Astrocyte of the hippocampus (primary cell): ENCODE results near the gene CASS4.
"Not testable (repeated sequence)": the region's sequence is repeated elsewhere in the genome, so short reads cannot be mapped to it uniquely, and the experiment has no call there.

Source experiments
- DNase-seq: peaks from one replicate; pipeline ENCODE4 v3.0.0; 2011; ENCODE audit warnings: low read depth, low spot score

Gene CASS4

GRCh38 chr20:56392132-56392880 is 19.8 kb upstream of the CASS4 start, which contains the start of the genes AURKA and CSTF1:
TSS of gene AURKA (minus strand) at chr20:56392215. CDS start at chr20:56388197, 4,018 bp downstream.
TSS of gene CSTF1 (plus strand) at chr20:56392645. CDS start at chr20:56395553, 2,908 bp downstream.
- peak; percentile 100 for DNase-seq

DNA sequence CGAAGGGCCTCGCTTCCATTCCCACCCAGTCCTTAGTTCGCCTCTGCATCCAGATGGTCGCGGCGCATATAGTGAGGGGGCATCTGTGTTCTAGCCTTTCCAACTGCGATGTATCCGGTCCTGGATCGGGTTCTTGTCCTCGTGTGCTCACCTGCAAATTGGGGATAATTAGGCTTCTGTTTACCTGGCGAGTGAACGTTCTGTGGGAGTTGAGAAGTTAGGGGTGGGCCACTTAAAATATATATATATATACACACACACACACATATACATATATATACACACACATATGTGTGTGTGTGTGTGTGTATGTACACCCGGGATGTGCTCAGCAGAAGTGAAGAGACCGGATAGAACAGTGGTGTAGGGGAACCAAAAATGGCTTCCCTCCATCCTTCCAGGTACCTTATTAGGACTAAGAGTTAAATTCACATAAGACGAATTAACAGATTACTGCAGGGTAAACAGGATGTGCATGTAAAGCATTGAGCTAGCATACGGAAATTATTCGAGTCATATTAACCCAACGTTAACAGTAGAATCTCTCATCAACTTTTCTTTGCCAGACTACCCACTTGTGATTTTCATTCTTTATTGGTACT is 19.1 kb upstream of the CASS4 start:
- DNase-seq = no peak

- no peak for DNase-seq
Observed at GRCh38 chr20:56393653-56394052, 18.4 kb upstream of the CASS4 start.

GRCh38 chr20:56395166-56395565 is 16.9 kb upstream of the CASS4 start:
- DNase-seq = no peak

GRCh38 chr20:56400001-56400640 is 11.9 kb upstream of the CASS4 start:
- peak; percentile 84 for DNase-seq

DNA sequence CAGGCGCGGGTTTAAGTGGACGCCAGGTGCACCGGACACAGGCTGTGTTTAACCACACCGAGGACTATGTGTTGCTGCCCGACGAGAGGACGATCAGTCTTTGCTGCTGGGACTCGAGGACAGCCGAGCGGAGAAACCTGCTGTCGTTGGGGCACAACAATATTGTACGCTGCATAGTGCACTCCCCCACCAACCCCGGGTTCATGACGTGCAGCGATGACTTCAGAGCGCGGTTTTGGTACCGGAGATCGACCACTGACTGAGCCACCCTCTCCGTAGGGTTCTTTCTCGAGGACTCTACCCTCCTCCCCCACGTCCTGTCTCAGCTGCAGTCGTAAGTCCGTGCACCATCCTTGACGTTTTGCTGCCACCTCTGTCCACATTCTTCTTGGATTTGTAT is 8.6 kb upstream of the CASS4 start:
- no peak for DNase-seq

GRCh38 chr20:56405356-56405755 is 6.7 kb upstream of the CASS4 start:
- DNase-seq = not testable (repeated sequence)

DNA sequence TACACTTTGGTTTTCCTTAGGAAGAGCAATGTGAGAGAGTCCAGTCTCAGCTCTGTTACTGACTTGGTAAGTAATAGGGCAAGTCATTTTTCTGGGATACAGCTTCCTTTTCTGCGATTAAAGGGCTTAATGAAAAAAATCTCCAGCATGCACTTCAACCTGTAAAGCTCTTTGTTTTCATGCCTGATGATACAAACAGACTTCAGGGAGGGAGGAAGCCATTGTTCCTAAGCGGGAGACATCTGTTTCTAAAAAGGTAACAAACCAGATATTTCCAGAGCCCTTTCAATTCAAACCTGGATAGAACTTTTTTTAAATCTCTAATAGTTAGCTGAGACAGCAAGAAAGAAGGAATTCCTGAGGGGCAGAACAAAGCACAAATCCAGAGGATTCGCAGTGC is 5.2 kb upstream of the CASS4 start:
- DNase-seq = no peak

DNA sequence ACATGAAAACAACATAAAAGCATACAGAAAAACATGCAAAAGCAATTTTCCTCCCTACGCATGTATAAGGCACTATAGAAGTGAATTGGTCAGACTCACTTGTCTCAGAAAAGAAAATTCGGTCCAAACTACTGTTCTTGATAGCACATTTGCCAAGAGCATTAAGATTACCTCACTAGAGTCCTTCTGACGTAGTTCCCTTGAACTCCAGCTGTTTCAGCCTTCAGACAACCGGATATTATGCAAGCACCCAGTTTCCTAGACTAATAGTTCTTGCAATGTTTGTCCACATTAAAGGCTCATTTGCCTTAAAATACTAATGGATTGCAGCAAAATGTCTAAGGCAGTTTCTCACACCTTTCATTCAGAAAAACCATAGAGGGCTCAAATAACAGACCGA is 2.5 kb upstream of the CASS4 start:
- DNase-seq = no peak

DNA sequence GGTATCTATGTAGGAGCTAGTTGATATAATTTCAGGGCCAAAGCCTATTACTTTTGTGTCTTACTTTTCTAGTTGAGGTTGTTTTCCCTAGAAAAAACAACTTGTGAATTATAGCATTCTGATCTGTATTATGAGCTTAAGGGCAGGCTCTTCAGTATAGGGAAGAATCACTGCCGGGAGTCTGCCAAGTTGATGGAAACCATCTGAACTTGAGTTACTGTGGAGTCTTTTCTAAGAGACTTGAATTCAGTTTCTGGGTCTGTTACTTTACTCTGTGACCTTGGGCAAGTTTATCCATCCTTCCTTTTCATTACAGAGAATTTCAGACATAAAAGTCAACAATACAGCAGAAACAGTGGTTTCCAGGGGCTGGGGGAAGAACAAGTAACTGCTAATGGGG is 2.1 kb upstream of the CASS4 start:
- no peak for DNase-seq

DNA sequence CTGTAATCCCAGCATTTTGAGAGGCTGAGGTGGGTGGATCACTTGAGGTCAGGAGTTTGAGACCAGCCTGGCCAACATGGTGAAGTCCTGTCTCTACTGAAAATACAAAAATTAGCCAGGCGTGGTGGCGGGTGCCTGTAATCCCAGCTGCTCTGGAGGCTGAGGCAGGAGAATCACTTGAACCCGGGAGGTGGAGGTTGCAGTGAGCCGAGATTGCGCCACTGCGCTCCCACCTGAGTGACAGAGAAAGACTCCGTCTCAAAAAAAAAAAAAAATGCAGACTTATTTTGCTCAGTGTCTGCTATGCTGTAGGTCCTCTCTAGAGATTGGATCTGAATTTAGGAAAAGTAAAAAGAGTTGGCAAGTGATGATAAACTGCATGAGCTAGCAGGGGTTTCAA is 773 bp upstream of the CASS4 start:
- not testable (repeated sequence) for DNase-seq

DNA sequence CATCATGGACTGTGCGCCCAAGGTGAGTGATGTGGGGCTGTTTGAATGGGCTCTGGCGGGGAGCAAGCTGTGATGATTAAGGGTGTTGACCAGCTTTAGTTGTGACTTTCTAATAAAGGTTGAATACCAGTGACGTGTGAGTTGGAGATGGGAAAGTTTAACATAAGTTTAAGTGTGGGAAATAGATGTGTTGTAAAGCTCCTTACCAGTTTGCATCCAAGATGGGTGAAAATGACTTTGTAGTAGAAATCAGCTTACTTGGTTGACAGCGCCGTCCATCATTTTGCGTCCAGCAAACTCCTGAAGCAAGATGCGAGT is 372 bp downstream of the CASS4 start:
- DNase-seq = no peak

GRCh38 chr20:56412949-56413348 is 889 bp downstream of the CASS4 start:
- DNase-seq = no peak

- no peak for DNase-seq
Observed at GRCh38 chr20:56414842-56415765, 3.0 kb downstream of the CASS4 start.

- no peak for DNase-seq
Observed at GRCh38 chr20:56417402-56417801, 5.3 kb downstream of the CASS4 start.

DNA sequence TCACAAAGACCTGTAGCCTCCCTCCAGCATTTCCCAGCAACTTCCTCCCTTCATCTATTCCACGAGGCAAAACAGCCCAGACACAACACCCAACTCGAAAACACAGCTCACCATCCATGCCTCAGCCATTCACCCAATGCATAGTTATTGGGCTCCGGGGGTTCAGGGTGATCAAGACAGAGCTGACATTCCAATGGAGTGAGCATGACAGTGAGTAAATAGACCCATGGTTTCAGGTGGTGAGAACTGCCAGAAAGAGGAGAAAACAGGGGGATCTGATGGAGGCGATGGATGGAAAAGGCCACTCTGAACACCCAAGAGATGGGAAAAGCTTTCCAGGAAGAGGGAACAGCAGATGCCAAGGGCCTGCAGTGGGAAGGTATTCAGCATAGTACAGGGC is 5.9 kb downstream of the CASS4 start:
- no peak for DNase-seq

DNA sequence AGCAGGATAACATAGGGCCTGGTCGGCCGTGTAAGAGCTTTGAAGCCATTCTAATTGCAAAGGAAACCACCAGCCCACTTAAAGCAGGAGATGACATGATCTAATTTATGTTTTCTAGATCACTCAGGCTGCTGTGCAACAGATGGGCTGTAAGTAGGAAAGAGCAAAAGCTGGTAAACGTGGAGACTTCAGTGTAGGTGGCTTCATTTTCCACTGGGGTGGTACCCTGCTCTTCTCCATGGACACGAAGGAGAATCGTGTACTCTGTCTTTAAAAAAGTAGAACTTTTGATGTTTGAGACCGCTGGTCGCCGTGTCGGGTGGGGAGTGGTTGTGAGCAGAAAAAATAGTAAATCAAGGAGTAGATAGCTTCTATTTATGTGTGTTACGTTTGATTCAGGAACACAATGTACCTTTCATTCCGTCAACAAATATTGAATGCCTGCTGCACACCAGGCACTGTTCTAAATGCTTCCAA is 6.4 kb downstream of the CASS4 start:
- DNase-seq = no peak

DNA sequence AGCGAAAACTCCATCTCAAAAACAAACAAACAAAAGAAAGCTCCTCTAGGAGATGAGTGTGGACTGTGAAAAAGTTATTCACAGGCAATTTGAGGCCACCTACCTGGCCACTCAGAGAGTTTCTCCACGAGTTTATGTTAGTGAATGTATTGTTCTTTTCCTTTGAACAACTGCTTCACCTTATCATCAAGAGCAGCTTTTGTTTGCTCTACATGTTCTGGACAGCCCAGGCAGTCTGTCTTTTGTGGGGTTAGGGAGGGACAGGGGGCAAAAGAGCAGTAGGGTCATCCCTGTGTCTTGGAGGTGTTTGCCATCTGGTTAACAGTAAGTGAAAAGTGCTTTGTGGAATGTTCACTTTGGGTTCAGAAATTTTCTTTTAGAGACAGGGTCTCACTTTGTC is 8.0 kb downstream of the CASS4 start:
- no peak for DNase-seq

GRCh38 chr20:56420940-56421688 is 9.1 kb downstream of the CASS4 start:
- DNase-seq = peak; percentile 65

GRCh38 chr20:56422076-56422823 is 10.2 kb downstream of the CASS4 start:
- peak; percentile 87 for DNase-seq
